NT2/D1 (cell line): Measurements from ENCODE around the gene TMEM14A.

Experiments used
- DNase-seq: peaks from one replicate; pipeline ENCODE4 v3.0.0-alpha.2; 2011; ENCODE audit warnings: low read depth, low spot score
- H3K27me3 ChIP-seq: 2 replicates; pipeline ENCODE4 v1.6.0; 2011; ENCODE audit warnings: mild to moderate bottlenecking; ENCODE audit not compliant: insufficient read length, insufficient read depth
- H3K36me3 ChIP-seq: 2 replicates; pipeline ENCODE4 v1.6.1; 2011; ENCODE audit warnings: mild to moderate bottlenecking, low read length, mixed read lengths; ENCODE audit not compliant: insufficient read depth, insufficient read length
- H3K4me1 ChIP-seq: 2 replicates; pipeline ENCODE4 v1.5.1; 2011; ENCODE audit not compliant: insufficient read depth, insufficient read length
- H3K4me3 ChIP-seq: 2 replicates; pipeline ENCODE4 v1.5.1; 2011; ENCODE audit warnings: low read depth; ENCODE audit not compliant: insufficient read length
- H3K9ac ChIP-seq: 2 replicates; pipeline ENCODE4 v1.6.0; 2011; ENCODE audit warnings: low read depth; ENCODE audit not compliant: insufficient read length
- H3K9me3 ChIP-seq: 2 replicates; pipeline ENCODE4 v1.5.1; 2011; ENCODE audit warnings: mild to moderate bottlenecking, low read length; ENCODE audit not compliant: insufficient read depth
- SUZ12 ChIP-seq: IDR thresholded peaks from 2 replicates; pipeline ENCODE4 v1.6.1; 2011; ENCODE audit not compliant: insufficient read length, insufficient read depth; ENCODE audit errors: extremely low read depth
- YY1 ChIP-seq: IDR thresholded peaks from 2 replicates; pipeline ENCODE4 v1.6.1; 2011; ENCODE audit not compliant: insufficient read length, insufficient read depth
- ZNF274 ChIP-seq: IDR thresholded peaks from 2 replicates; pipeline ENCODE4 v1.6.1; 2011; ENCODE audit warnings: mild to moderate bottlenecking, low read depth, low read length

TMEM14A gene

GRCh38 chr6:52644253-52644652, 26.7 kb upstream of the TMEM14A start:
- peaks cover 6% of the 10 kb centered on the region; the same call in 1 of the 2 replicates for H3K9me3 ChIP-seq
- H3K27me3 ChIP-seq = no peaks in the 10 kb centered on the region
- H3K36me3 ChIP-seq = no peaks in the 10 kb centered on the region
- DNase-seq = no peak
- H3K4me1 ChIP-seq = no peaks in the 10 kb centered on the region
- no peak for TF ChIP-seq ZNF274
- TF ChIP-seq SUZ12 = no peak
- TF ChIP-seq YY1 = no peak
- no peak overlapping the region for H3K9ac ChIP-seq
- no peak overlapping the region for H3K4me3 ChIP-seq

- H3K27me3 ChIP-seq = no peaks in the 10 kb centered on the region
- TF ChIP-seq YY1 (no peak), SUZ12 (no peak), ZNF274 (no peak)
- no peaks in the 10 kb centered on the region for H3K4me1 ChIP-seq
- DNase-seq = no peak
- no peak overlapping the region for H3K9ac ChIP-seq
- no peak overlapping the region for H3K4me3 ChIP-seq
- H3K9me3 ChIP-seq = peaks cover 6% of the 10 kb centered on the region; the same call in 1 of the 2 replicates
- H3K36me3 ChIP-seq = no peaks in the 10 kb centered on the region
Measured at GRCh38 chr6:52645976-52646375, 24.9 kb upstream of the TMEM14A start.

- Histone ChIP-seq H3K27me3 (no peaks in the 10 kb centered on the region), H3K9me3 (peaks cover 6% of the 10 kb centered on the region; the same call in 1 of the 2 replicates), H3K9ac (no peak overlapping the region), H3K4me3 (no peak overlapping the region), H3K4me1 (no peaks in the 10 kb centered on the region), H3K36me3 (no peaks in the 10 kb centered on the region)
- no peak for DNase-seq
- TF ChIP-seq YY1 = no peak
- TF ChIP-seq ZNF274 = no peak
- no peak for TF ChIP-seq SUZ12
Measured at GRCh38 chr6:52647199-52647598, 23.7 kb upstream of the TMEM14A start.

- Histone ChIP-seq H3K9me3 (peaks cover 2% of the 10 kb centered on the region; the same call in 1 of the 2 replicates), H3K36me3 (no peaks in the 10 kb centered on the region), H3K9ac (no peak overlapping the region), H3K27me3 (no peaks in the 10 kb centered on the region), H3K4me1 (no peaks in the 10 kb centered on the region), H3K4me3 (no peak overlapping the region)
- no peak for DNase-seq
- no peak for TF ChIP-seq YY1
- no peak for TF ChIP-seq SUZ12
- TF ChIP-seq ZNF274 = no peak
Measured at GRCh38 chr6:52649536-52650160, 21.3 kb upstream of the TMEM14A start.

GRCh38 chr6:52650941-52651340, 20.0 kb upstream of the TMEM14A start:
- H3K4me3 ChIP-seq = no peak overlapping the region
- no peaks in the 10 kb centered on the region for H3K27me3 ChIP-seq
- no peaks in the 10 kb centered on the region for H3K36me3 ChIP-seq
- TF ChIP-seq SUZ12 (no peak), ZNF274 (no peak)
- H3K9ac ChIP-seq = no peak overlapping the region
- H3K4me1 ChIP-seq = no peaks in the 10 kb centered on the region
- DNase-seq = no peak
- no peaks in the 10 kb centered on the region; the same call in 1 of the 2 replicates for H3K9me3 ChIP-seq

- Histone ChIP-seq H3K27me3 (no peaks in the 10 kb centered on the region), H3K9me3 (no peaks in the 10 kb centered on the region; the same call in 1 of the 2 replicates), H3K4me1 (no peaks in the 10 kb centered on the region), H3K9ac (no peak overlapping the region), H3K36me3 (no peaks in the 10 kb centered on the region), H3K4me3 (no peak overlapping the region)
- no peak for TF ChIP-seq YY1
- no peak for TF ChIP-seq ZNF274
- TF ChIP-seq SUZ12 = no peak
- DNase-seq = no peak
Measured at GRCh38 chr6:52653151-52653550, 17.8 kb upstream of the TMEM14A start.

GRCh38 chr6:52654007-52654406, 16.9 kb upstream of the TMEM14A start:
- DNase-seq = no peak
- Histone ChIP-seq H3K9ac (no peak overlapping the region), H3K36me3 (no peaks in the 10 kb centered on the region), H3K27me3 (no peaks in the 10 kb centered on the region), H3K4me3 (no peak overlapping the region), H3K4me1 (no peaks in the 10 kb centered on the region), H3K9me3 (no peaks in the 10 kb centered on the region; the same call in 1 of the 2 replicates)
- TF ChIP-seq SUZ12 (no peak), ZNF274 (no peak), YY1 (no peak)
